CD4-positive, alpha-beta T cell treated with Interleukin-10 for 1 hour (primary cell): ENCODE measurements around the gene UBE2I.

Experiments
- DNase-seq: peaks from one replicate; pipeline ENCODE4 v3.0.0-alpha.2; 2020

The UBE2I gene

GRCh38 chr16:1364510-1364909 is 55.1 kb downstream of the UBE2I start:
- no peak for DNase-seq

GRCh38 chr16:1366060-1366711 is 56.8 kb downstream of the UBE2I start:
- no peak for DNase-seq

- no peak for DNase-seq
These were observed 57.4 kb downstream of the UBE2I start for GRCh38 chr16:1366712-1367299.

- no peak for DNase-seq
These were observed 58.2 kb downstream of the UBE2I start for GRCh38 chr16:1367486-1368174.

- DNase-seq: no peak
These were observed 61.9 kb downstream of the UBE2I start for GRCh38 chr16:1371054-1371978.

GRCh38 chr16:1372292-1372950 is 63.0 kb downstream of the UBE2I start:
- DNase-seq: no peak

- no peak for DNase-seq
These were observed 65.2 kb downstream of the UBE2I start for GRCh38 chr16:1374418-1375297.

GRCh38 chr16:1375298-1375640 is 65.8 kb downstream of the UBE2I start:
- no peak for DNase-seq

- no peak for DNase-seq
These were observed 66.4 kb downstream of the UBE2I start for GRCh38 chr16:1375741-1376410.
